HG03066 (cell line): ENCODE measurements around the gene WDR91.

Source experiments
- ATAC-seq: cut with Tn5 transposase; IDR thresholded peaks from one replicate; pipeline ENCODE4 v1.9.1; 2021; ENCODE audit warnings: low read depth; ENCODE audit not compliant: unreplicated experiment

Gene WDR91

GRCh38 chr7:135211179-135211945 is at the start of gene WDR91:
Gene WDR91, minus strand, starts transcription at chr7:135211526. Its CDS starts 24 bp downstream, at chr7:135211502.
- ATAC-seq, result peak; percentile 70

GRCh38 chr7:135260470-135260869 is 49.1 kb upstream of the WDR91 start:
- no peak for ATAC-seq

- ATAC-seq, result no peak
These were observed 48.4 kb upstream of the WDR91 start for GRCh38 chr7:135259702-135260101.

- ATAC-seq, result no peak
These were observed 47.3 kb upstream of the WDR91 start for GRCh38 chr7:135258585-135258984.

GRCh38 chr7:135257790-135258189 is 46.5 kb upstream of the WDR91 start:
- no peak for ATAC-seq

GRCh38 chr7:135253851-135254771 is 42.8 kb upstream of the WDR91 start:
- ATAC-seq, result no peak

GRCh38 chr7:135251496-135252391 is 40.4 kb upstream of the WDR91 start:
- ATAC-seq, result peak; percentile 44

- ATAC-seq, result no peak
These were observed 37.2 kb upstream of the WDR91 start for GRCh38 chr7:135248546-135248945.

GRCh38 chr7:135247746-135248471 is 36.6 kb upstream of the WDR91 start:
- no peak for ATAC-seq

- ATAC-seq, result no peak
These were observed 35.0 kb upstream of the WDR91 start for GRCh38 chr7:135246191-135246825.

GRCh38 chr7:135245226-135246190 is 34.2 kb upstream of the WDR91 start:
- no peak for ATAC-seq

- no peak for ATAC-seq
These were observed 30.9 kb upstream of the WDR91 start for GRCh38 chr7:135242096-135242684.

- ATAC-seq, result no peak
These were observed 29.1 kb upstream of the WDR91 start for GRCh38 chr7:135240441-135240840.

- no peak for ATAC-seq
These were observed 27.9 kb upstream of the WDR91 start for GRCh38 chr7:135239263-135239662.

GRCh38 chr7:135238112-135238744 is 26.9 kb upstream of the WDR91 start:
- ATAC-seq, result no peak

- peak; percentile 87 for ATAC-seq
These were observed 25.4 kb upstream of the WDR91 start for GRCh38 chr7:135236727-135237126.

- no peak for ATAC-seq
These were observed 24.5 kb upstream of the WDR91 start for GRCh38 chr7:135235841-135236240.
